Osteoblast (primary cell): ENCODE data around the gene VSTM2L. TPM values are rescaled to one million over a fixed set of nuclear protein-coding genes. Genes with fewer than 3 reads are reported as not detected.
A peak's percentile ranks its signal among the peaks of the same experiment; 100 is the strongest.

Source experiments
- DNase-seq: peaks from one replicate; pipeline ENCODE4 v3.0.0; 2011; ENCODE audit warnings: low spot score, mixed read lengths; ENCODE audit not compliant: insufficient read length; ENCODE audit errors: missing footprints
- H2AFZ ChIP-seq: 2 replicates; pipeline ENCODE4 v1.6.0; 2011; ENCODE audit warnings: mild to moderate bottlenecking, low read length
- H3K27ac ChIP-seq: 2 replicates; pipeline ENCODE4 v1.5.1; 2011; ENCODE audit warnings: mild to moderate bottlenecking, low read depth, low read length, moderate library complexity
- H3K27me3 ChIP-seq: 2 replicates; pipeline ENCODE4 v1.6.0; 2012; ENCODE audit warnings: mild to moderate bottlenecking, control low read depth, inconsistent platforms, low read length, moderate library complexity; ENCODE audit not compliant: insufficient read depth
- H3K36me3 ChIP-seq: 2 replicates; pipeline ENCODE4 v1.5.1; 2011; ENCODE audit warnings: mild to moderate bottlenecking, low read length, control low read depth, moderate library complexity; ENCODE audit not compliant: insufficient read depth
- H3K4me1 ChIP-seq: 2 replicates; pipeline ENCODE4 v1.5.1; 2011; ENCODE audit warnings: mild to moderate bottlenecking, low read length, control low read depth, moderate library complexity; ENCODE audit not compliant: insufficient read depth
- H3K4me2 ChIP-seq: 2 replicates; pipeline ENCODE4 v1.6.0; 2011; ENCODE audit warnings: mild to moderate bottlenecking, low read length; ENCODE audit not compliant: insufficient read depth
- H3K4me3 ChIP-seq: fragments of 200-600 bp; sonication (generic); 3 replicates; pipeline ENCODE4 v1.5.1; 2012; ENCODE audit warnings: mild to moderate bottlenecking, low read length, inconsistent platforms; ENCODE audit not compliant: insufficient read depth
- H3K79me2 ChIP-seq: 2 replicates; pipeline ENCODE4 v1.6.0; 2012; ENCODE audit warnings: mild to moderate bottlenecking, low read length, control low read depth, inconsistent platforms; ENCODE audit not compliant: insufficient read depth
- H3K9me3 ChIP-seq: 2 replicates; pipeline ENCODE4 v1.5.1; 2011; ENCODE audit warnings: low read depth, low read length, control low read depth
- H4K20me1 ChIP-seq: 2 replicates; pipeline ENCODE4 v1.6.0; 2012; ENCODE audit warnings: mild to moderate bottlenecking, low read length, control low read depth; ENCODE audit not compliant: insufficient read depth
- total RNA-seq: library from RNA; depleted of rRNA; stranded (reverse); fragments of >200 nt; gene quantifications from 2 replicates; pipeline ENCODE4 v1.2.3, GENCODE V29; 2012
- TF ChIP-seq, protein P1 (sequence below): IDR thresholded peaks from 2 replicates; pipeline ENCODE4 v1.5.1; 2011; ENCODE audit warnings: mild to moderate bottlenecking, low read depth, low read length, moderate library complexity; ENCODE audit errors: extremely low read depth

The VSTM2L gene
- total RNA-seq, 1 donor = 2.5 TPM

DNA sequence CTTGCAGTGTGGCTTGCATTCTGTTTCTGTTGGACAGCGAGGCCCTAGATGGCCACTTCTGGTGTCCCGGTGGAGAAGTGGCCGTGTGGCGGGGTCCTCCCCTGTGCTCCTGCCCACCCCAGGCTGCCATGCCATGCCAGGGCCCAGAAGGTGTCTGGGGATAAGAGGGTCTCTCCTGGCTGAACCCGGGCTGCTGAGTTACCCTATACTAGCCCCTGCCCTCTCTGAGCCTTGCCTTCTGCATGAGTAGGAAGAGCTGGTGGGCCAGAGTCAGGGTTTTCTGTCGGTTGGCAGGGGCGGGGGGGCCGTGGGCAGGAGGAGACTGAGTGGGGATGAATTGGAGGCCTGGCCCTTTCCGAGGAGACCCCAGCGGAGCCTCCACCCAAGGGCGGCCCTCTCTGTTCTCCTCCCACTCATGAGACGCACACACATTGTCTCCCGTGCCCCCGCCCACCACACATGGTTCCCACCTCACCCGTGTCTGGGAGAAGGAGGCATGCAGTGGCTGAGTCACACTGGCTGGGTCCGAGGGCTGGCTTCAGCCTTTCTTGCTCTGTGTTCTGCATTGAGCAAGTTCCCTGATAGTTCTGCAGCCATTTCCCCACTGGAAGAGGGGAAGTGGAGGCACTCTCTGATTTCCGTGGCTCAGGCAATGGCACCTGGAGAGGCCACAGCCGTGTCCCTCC lies 24.6 kb downstream of the VSTM2L start:
- no peaks in the 10 kb centered on the region for H3K9me3 ChIP-seq
- H3K36me3 ChIP-seq = no peaks in the 10 kb centered on the region
- DNase-seq = peak; percentile 60
- H3K27me3 ChIP-seq = peaks cover 44% of the 10 kb centered on the region
- no peak overlapping the region for H2AFZ ChIP-seq
- TF ChIP-seq, protein P1, sequence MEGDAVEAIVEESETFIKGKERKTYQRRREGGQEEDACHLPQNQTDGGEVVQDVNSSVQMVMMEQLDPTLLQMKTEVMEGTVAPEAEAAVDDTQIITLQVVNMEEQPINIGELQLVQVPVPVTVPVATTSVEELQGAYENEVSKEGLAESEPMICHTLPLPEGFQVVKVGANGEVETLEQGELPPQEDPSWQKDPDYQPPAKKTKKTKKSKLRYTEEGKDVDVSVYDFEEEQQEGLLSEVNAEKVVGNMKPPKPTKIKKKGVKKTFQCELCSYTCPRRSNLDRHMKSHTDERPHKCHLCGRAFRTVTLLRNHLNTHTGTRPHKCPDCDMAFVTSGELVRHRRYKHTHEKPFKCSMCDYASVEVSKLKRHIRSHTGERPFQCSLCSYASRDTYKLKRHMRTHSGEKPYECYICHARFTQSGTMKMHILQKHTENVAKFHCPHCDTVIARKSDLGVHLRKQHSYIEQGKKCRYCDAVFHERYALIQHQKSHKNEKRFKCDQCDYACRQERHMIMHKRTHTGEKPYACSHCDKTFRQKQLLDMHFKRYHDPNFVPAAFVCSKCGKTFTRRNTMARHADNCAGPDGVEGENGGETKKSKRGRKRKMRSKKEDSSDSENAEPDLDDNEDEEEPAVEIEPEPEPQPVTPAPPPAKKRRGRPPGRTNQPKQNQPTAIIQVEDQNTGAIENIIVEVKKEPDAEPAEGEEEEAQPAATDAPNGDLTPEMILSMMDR = no peak
- H3K4me1 ChIP-seq = no peaks in the 10 kb centered on the region
- no peaks in the 10 kb centered on the region for H3K79me2 ChIP-seq
- H4K20me1 ChIP-seq = no peaks in the 10 kb centered on the region
- no peak overlapping the region for H3K4me2 ChIP-seq
- no peak overlapping the region for H3K27ac ChIP-seq
- no peak overlapping the region for H3K4me3 ChIP-seq

DNA sequence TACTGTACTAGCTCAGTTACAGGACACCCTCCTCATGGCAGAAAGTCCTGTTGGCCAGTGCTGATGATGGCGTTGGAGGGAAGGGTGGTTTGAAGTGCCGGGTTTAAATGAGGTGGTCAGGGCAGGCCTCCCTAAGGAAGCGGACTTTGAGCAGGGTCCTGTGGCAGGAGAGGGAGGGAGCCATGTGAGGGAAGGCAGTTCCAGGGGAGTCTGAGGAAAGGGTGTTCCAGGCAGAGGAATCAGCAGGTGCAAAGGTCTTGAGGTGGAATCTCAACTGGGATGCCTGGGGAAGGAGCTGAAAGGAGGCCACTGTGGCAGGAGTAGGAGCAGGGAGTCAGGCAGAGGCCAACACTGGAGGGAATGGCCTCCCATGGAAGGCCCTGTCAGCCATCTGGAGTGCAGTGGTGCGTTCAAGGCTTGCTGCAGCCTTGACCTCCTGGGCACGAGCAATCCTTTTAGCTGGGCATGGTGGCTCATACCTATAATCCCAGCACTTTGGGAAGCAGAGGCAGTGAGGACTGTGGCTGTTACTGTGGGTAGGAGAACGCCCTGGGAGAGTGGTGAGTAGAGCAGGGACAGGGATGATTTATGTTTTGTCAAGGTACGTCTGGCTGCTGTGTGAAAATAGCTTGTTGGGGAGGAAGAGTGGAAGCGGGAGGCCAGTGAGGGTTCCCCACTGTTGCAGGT lies 26.2 kb downstream of the VSTM2L start:
- DNase-seq = peak; percentile 62
- no peaks in the 10 kb centered on the region for H3K36me3 ChIP-seq

DNA sequence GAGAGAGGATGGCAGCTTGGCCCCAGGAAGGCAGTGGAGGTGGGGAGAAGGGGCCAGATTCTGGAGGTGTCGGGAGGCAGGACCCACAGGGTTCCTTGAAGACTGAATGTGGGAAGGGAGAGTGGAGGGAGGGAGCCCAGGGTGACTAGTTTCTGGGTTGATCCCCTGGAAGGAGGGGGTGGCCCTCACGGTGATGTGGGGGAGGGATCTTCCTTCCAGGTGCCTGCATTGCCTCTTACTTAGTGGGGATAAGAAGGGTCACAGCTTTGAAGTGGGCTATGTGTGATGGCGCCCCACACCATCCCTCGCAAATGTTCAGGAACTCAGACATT lies 26.7 kb downstream of the VSTM2L start:
- Histone ChIP-seq H2AFZ (no peak overlapping the region), H3K4me2 (no peak overlapping the region)

More for the DNA sequence above, 26.2 kb downstream of the VSTM2L start:
- Histone ChIP-seq H4K20me1 (no peaks in the 10 kb centered on the region), H3K79me2 (no peaks in the 10 kb centered on the region), H3K4me2 (no peak overlapping the region), H3K4me3 (no peak overlapping the region), H3K27me3 (peaks cover 42% of the 10 kb centered on the region), H3K4me1 (no peaks in the 10 kb centered on the region), H3K27ac (no peak overlapping the region), H3K9me3 (no peaks in the 10 kb centered on the region), H2AFZ (no peak overlapping the region)
- TF ChIP-seq, protein P1 = no peak

More for the DNA sequence above, 26.7 kb downstream of the VSTM2L start:
- no peak overlapping the region for H3K27ac ChIP-seq
- DNase-seq = peak; percentile 68
- no peaks in the 10 kb centered on the region for H3K36me3 ChIP-seq
- H3K27me3 ChIP-seq = peaks cover 40% of the 10 kb centered on the region
- no peak overlapping the region for H3K4me3 ChIP-seq
- H3K4me1 ChIP-seq = no peaks in the 10 kb centered on the region
- H4K20me1 ChIP-seq = no peaks in the 10 kb centered on the region
- H3K79me2 ChIP-seq = no peaks in the 10 kb centered on the region
- TF ChIP-seq, protein P1 = no peak
- no peaks in the 10 kb centered on the region for H3K9me3 ChIP-seq
